Measurements from ENCODE around the gene CCDC33.

CCDC33 gene

DNA sequence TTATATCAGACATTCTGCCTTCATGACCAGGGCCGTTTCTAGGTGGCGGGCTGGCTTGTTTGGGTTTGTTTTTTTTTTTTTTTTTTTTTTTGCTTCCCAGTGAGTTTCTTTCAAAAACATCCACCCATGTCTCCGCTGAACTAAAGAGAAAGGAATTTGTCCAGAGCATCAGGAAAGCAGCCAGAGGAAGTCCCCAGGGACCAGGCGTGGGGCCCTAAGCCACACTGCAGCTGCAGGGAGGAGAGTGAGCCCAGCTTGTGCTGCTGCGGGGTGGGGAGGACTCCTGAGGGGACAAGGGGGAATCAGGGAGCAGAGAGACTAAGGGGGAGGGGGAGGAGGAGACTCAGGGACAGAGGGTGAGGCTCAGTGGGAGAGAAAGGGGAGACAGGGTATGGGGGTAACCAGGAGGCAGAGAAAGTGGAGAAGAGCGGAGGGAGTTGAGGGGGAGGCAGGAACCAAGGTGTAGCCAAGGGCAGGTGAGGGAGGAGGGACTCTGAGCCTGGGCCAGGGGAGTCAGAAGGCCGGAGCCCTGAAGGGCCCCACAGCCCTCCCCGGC is 81.8 kb downstream of the CCDC33 start:
- no peak for DNase-seq

DNA sequence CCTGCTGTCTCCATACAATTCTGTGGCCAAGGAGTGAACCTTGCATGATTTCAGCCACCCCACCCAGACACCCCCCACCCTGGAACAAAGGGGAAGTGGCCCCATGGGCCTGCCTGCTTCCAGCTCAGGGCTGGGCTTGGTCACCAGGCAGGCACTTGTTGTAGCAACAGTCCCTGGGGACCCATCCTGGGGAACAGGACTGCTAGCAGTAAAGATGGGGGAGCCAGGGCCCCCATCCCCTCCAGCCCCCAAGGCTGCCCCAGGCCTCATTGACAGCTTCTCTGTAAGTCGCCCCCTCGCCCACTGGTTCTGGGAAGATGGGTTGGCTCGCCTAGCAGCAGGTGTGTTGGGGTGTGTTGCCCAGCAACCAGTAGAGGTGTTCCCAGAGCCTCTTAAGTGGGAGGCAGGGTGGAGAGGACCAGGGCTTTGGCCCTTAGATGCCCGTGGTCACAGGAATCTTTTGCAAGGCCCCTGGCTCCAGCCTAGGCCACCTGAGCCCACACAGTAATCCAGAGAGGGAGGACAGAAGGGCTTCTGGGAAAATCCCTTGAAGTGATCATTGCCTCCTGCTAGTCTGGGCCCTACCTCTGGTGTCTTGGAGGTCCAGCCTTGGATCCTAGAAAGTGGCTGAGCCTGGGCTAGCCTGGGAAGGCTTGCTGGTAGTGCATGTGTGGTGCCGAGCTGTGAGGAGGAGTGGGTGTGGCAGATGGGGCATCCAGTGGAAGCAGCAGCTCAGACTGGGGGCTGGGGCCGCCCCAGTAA is 82.4 kb downstream of the CCDC33 start:
- DNase-seq, result no peak

DNA sequence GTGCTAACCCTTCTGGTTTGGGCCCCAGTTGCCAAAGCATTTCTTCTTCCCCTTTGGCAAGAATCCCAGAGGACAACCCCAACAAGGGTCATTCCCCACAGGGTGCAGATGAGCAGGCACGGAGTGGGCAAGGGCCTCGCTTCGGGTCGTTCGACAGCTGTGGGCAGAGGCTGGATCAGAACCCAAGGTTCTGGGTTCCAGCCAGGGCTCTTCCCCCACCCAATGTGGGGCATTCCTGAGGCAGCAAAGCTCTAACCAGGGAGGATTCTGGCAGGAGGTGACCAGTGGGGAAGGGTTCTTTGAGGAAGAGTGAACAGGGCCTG is 83.0 kb downstream of the CCDC33 start:
- DNase-seq, result no peak

DNA sequence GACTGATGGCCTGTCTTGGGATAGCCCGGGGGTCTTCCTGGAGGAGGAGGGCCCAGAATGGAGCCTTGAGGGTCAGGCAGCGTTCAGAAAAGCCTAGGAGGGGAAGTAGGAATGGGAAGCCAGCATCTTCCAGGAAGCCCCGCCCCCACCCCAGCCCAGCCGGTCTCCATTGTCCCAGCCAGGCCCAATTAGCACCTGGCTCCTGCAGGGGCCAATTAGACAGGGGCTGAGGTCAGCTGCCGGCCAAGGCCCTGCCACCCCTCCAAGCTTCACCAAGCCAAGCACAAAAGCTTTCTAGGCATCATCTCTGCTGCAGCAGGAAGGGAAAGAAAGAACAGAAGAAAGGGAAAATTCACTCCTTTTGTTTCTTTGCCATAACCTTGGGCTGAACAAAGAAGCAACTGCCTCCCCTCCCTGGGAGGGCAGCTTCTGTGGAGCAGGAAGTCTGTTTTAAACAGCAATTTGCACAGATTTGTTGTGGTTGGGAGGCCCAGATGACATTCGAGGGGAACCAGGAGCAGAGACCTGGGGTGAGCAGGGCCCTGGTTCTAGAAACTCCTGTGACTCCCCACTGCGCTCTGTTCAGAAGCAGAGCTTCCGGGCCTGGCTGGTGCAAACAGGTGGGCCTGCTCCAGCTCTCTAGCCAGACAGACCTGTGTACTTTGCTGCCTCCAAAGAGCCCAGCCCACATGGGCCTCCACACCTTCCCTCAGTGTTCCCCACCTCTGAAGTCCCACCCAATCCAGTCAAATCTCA is 83.6 kb downstream of the CCDC33 start:
- DNase-seq, result no peak

DNA sequence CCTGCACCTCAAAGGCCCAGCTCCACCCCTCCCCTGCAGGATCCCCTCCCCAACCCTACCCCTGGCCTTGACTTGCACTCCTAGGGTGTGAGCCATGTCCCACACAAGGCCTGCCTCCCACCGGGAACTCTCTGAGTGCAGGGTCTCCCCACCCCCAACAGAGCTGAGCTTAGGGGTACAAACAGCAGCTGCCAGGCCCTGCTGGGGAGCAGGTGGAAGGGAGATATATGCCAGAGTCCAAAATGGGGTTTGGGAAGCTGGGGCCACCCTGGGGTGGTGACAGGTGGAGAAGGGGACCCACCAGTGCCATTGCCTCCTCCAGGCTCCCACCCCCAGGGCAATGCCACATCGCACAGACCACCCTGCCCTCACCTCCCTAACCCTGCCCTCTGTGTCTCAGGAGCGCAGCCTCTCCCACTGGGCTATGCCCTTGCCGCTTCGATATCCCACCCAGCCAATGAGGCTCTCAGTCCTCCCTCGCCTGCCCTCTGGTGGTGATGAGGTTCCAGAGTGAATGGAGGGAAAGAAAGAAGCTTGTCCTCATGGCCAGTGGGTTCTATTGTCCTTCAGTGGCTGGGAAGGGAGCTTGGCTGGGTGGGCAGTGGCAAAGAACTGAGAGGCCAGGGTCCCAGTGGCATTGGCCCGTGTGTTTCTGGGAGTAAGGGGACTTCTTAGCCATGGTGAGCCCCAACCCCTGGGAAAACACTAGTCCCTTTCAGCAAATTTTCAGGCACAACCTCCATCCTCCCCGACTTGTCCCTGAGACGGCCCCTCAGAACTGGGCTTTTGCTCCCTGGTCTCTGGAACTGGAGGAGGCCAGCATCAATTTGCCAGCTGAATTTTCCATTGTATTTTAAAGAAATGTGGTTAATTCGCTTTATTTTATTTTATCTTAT is 84.5 kb downstream of the CCDC33 start:
- peak; percentile 69 for DNase-seq

DNA sequence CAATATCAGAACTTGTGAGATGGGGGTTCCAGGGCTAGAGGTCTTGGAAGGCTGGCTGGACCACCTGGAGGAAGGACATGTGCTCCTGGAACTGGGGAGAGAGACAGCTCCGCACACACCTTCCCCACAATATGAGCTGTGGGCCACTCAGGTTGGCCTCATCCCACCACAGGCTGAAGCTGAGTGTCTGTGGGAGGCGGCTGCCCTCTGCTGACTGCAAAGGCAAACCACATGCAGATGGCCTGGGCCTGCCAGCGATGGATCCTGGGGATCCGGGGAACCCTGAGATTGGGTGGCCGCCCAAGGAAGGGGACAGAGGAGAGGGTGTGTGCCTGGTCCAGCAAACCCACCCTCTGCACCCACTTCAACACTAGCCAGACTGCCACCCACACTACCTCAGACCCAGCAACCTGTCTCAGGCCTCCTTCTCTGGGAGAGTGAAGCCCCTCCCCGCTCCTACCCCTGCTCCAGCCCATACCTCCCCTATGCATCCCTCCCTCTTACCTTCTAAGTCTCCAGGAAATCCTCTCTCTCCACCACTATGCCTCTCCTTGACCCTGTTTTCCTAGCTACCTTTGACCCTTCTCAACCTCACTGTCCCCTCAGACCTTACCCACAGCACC is 86.5 kb downstream of the CCDC33 start:
- DNase-seq, result peak; percentile 69

DNA sequence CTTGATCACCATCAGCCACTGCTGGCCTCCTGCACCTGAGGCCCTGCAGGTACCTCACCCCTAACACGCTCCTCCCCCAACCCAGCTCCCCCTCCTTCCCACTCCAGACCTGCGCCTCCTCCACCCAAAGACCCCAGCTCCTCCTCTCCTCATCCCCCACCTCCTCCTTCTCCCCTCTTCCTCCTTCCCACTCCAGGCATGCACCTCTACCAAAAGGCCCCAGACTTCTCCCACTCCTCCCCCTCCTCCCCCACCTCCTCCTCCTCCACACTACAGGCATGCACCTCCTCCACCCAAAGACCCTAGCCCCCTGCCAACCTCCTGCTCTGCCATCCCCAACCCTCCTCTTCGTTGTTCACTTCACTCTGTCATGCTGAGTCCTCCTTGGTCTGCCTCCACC is 88.6 kb downstream of the CCDC33 start:
- no peak for DNase-seq

DNA sequence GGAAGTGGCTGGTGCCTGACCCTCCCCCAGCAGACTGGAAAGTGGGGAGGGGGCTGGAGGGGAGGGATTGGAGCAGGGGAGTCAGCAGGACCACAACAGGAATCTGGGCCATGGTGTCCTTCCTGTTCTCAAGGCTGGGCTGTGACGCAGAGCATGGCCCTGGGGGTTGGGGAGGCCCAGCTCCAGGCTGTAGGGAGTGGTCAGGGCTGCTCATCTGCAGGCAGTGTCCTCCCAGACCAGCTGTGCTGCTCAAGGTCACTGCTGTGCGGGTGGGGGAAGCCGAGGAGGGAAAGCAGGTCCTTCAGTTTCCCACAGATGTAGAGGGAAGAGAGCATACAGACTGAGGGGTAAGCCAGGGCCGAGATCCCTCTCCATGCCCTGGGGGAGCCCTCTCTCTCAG is 90.6 kb downstream of the CCDC33 start:
- no peak for DNase-seq

DNA sequence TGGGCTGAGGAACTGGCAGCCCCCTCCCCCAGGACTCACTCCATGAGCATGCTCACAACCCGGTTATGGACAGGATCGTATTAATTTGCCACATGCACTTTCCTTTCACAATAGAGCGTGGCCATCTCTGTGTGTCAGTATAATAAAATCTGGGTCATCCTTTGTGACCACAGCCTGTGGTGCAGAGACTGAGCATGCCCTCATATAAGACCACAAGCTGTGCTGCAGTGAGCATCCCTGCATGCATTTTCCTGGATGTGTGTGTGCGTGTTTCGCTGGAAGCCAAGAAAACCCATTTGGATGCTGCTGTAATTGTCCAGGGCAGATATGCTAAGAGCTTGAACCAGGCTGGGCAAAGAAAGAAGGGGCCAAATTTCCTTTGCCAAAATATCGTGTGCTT is 91.6 kb downstream of the CCDC33 start:
- DNase-seq, result no peak

DNA sequence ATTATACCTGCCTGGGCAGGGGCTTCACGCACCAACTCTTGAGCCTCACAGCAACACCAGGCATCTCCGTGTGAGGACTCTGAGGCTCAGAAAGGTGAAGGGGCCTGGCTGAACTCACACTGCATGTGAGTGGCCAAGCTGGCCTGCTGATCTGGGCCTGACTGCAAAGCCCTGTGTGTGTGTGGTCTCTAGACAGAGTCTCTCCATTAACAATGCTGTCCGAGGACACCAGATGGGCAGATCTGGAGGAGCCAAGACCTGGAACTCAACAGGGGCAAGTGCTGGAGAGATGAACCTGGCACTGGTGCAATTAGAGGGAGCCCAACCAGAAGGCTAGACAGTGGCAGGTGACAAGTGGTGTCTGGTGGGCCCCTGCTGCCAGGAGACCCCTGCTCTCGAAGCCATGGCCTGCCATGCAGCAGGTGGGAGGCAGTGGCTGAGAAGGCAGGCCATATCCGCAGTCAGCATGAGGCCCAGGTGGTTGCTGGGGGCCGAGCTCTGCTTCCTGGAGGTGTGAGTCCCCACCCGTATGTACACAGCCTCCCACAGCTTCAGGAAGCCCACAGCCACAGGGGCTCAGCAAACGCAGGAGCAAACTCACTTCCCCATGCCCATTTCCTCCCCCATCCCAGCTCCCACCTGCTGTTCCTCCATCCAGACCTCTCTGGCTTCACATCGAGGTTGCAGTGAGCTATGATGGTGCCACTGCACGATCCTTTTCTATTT is 92.4 kb downstream of the CCDC33 start:
- DNase-seq, result no peak

DNA sequence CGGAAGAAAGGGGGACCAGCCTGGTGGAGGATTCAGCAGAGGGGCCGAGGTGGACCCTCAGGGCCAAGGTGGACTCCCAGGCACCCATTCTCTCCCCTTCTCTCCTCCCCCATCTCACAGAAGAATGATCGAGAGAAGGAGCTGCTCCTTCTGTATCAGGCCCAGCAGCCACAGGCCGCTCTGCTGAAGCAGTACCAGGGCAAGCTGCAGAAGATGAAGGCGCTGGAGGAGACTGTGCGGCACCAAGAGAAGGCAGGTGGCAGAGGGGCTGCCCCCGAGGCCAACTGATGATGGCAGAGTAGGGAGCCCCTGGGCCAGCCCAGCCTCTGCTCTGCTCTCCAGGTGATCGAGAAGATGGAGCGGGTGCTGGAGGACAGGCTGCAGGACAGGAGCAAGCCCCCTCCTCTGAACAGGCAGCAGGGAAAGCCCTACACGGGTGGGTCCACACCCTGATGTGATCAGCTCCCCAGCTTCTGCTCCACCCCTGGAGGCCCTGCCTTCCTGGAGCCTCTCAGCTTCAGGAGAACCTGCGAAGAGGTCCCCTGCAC is 94.8 kb downstream of the CCDC33 start:
- DNase-seq, result no peak

DNA sequence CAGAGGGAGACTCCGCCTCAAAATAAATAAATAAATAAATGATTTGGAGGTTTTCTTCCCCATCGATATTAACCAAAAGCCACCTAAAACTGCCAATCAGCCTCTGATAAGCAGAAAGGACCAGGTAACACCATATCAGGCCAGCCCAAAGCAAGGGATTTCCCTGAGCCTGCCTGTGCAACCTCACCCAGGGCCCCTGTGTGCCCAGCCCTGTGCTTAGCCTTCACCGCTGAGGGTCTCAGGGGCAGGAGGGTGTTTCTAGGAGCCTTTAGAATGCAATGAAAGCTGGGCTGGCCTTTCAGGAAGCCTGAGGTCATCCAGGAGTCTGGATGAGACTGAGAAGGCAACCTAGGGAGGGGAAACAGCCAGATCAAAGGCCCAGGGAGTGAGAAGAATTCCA is 95.9 kb downstream of the CCDC33 start:
- DNase-seq, result no peak

DNA sequence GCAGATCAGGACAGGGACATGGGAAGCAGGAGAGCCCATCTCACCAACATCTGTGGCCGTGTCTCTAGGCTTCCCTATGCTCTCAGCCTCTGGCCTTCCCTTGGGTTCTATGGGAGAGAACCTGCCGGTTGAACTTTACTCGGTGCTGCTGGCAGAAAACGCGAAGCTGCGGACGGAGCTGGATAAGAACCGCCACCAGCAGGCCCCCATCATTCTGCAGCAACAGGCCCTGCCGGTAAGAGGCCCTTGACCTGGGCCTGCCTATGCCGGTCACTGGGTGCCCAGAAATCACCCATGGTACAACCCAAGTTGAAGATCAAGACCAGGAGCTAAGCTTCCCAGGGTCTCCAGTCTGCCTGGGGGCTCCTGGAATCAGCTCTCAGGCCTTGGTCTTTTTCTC is 96.5 kb downstream of the CCDC33 start:
- no peak for DNase-seq

DNA sequence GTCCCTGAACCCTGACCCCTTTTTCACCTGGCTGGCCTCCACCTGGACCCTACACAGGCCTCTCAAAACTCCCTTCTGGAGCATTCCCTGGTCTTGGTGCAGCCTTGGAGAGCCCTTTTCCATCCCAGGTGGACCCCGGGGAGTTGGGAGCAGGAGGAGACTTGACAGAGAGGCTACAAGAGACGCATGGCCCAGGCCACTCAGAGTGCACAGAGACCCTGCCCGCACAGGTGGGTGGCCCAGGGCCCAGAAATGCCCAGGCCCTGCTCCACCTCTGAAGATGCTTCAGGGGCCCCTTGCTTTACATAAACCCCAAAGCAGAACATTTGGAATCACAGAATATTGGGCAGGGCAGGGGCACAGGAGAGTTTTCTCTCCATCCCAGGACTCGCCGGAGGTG is 97.0 kb downstream of the CCDC33 start:
- DNase-seq, result no peak

DNA sequence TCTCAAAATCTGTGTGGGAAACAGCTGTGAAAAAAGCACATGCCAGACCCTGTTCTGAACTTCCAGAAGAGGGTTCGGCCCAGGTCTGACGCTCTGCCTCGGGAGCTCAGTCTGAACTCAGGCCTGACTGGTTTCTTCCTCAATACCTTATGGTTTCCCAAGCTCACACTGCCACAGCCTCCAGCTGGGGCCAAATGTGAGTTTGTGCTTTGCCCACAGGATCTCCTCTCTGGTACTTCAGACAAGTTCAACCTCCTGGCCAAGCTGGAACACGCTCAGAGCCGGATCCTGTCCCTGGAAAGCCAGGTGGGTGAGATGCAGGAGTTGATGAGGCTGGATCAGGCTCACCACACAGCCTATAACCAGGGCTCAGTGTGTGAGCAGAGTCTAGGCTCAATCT is 97.5 kb downstream of the CCDC33 start:
- DNase-seq, result no peak

DNA sequence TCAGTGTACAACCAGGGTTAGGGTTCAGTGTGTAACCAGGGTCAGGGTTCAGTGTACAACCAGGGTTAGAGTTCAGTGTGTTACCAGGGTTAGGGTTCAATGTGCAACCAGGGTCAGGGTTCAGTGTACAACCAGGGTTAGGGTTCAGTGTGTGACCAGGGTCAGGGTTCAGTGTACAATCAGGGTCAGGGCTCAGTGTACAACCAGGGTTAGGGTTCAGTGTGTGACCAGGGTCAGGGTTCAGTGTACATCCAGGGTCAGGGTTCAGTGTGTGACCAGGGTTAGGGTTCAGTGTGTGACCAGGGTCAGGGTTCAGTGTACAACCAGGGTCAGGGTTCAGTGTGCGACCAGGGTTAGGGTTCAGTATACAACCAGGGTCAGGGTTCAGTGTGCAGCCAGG is 98.0 kb downstream of the CCDC33 start:
- DNase-seq, result no peak

DNA sequence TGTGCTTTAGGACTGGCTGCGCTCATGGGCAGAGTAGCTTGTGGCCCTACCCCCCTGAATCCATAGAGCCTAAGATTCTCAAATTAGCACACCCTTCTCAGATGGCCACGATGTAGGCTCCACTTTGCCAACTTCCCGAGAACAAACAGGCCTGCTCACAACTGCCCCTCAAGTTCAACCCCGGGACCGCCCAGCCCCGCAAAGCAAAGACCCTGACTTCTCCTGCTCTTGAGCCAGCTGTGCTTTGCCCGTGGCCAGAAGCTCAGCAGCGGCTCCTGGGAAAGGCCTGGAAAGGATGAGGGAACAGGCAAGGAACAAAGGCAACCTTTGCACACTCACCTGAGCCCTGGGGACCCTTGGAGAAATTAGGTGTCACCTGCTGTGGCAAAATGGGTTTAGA is 99.3 kb downstream of the CCDC33 start:
- no peak for DNase-seq

DNA sequence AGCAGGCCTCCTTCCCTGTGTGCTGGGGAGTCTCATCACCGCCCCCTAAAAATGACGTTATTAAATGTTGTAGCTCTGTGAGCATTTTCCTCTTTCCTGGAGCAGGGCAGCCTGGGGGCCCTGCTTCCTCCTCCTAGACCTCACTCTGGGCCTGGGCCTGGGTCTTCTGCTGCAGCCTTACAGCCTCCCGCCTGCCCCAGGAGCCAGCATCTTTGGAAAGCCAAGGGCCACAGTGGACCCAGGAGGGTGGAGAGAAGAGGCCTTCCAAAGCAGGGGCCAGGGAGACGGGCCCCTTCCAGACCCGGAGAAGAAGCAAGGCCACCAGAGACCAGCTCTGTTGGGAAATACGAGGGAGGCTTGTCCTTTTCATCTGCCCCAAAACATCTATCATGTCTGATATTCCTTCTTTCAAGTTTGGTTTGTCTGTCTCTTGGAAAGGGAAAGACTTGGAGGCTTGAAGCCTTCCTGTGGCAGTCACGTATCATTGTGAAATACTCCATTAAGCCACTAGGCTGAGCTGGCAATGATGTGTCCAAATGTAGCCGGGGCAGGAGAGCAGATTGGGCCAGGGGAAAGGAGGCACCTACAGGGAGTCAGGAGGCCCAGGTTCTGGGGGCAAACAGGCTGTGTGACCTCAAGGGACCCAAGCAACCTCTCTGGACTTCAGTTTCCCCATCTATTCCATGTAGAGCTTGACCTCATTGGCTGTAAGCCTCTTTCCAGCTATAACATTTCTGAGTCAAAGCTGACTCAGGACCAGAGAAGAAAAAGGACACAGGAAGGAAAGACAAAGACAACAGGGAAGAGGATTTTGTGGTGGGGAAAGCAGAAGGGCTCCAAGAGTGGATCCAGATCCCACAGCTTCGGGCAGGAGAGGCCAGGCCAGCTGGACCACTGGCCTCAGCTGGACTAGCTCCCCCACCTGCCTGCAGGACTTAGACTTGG is 100.2 kb downstream of the CCDC33 start:
- no peak for DNase-seq

DNA sequence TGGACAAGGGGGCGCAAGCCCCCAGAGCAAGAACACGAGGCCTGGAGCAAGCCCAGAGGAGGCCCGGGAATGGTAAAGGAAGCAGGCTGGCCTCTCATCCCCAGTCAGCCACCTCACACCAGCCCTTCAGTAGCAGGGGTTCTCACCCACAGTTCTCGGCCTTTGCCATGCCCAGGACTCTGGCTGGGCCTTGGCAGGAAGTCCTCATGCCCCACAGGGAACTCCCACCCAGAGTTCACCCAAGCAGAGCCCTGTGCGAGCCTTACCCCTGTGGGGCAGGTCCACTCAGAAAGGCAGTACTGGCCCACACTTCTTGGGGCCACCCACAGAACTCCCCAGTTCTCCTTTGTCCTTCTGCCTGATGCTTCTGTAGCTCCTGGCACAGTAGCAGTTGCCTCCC is 101.0 kb downstream of the CCDC33 start:
- no peak for DNase-seq

DNA sequence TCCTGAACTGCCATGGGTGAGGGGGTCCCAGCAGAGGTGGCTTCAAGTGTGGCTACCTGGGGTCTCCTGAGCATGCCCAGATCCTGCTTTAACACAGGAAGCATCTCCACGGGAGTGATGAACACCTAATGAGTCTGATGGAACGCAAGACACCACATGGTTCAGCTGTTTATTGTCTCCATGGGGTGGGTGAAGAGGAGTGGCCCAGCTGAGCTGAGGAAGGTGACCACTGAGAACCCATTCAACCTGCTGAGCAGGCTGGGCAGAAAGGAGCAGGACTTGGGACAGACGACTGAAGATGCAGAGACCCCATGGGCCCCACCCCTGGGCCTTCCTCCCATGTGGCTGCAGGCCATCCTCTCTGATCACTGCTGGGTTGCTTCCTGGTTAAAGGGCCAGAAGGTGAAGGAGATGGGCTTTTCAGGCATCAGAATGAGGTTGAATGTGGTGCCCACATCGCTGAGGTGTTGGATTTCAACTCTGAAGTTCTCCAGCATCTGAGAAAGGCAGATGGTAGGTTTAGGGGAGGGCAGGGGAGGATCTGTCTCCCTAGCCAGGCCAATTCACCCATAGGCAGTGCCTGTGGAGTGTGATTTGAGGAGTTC is 101.6 kb downstream of the CCDC33 start:
- DNase-seq, result no peak
